OCI-LY7 (cell line): ENCODE measurements around the gene RAPGEF4.

Experiments
- EZH2phosphoT487 ChIP-seq: fragments of 200-600 bp; sonication (generic); IDR thresholded peaks from 2 replicates; pipeline ENCODE4 v1.6.1; 2018; ENCODE audit warnings: low read depth, borderline replicate concordance, mild to moderate bottlenecking, mixed run types, antibody characterized with exemption, low read length, moderate library complexity, mixed read lengths
- TF ChIP-seq, protein P1 (sequence below): fragments of 200-600 bp; sonication (generic); conservative IDR thresholded peaks from 2 replicates; pipeline ENCODE4 v1.5.1; 2014; ENCODE audit warnings: mild to moderate bottlenecking, antibody characterized with exemption, low read length, moderate library complexity, mixed read lengths

GRCh38 chr2:173032032-173032431, 296.4 kb downstream of the RAPGEF4 start:
- TF ChIP-seq, protein P1, sequence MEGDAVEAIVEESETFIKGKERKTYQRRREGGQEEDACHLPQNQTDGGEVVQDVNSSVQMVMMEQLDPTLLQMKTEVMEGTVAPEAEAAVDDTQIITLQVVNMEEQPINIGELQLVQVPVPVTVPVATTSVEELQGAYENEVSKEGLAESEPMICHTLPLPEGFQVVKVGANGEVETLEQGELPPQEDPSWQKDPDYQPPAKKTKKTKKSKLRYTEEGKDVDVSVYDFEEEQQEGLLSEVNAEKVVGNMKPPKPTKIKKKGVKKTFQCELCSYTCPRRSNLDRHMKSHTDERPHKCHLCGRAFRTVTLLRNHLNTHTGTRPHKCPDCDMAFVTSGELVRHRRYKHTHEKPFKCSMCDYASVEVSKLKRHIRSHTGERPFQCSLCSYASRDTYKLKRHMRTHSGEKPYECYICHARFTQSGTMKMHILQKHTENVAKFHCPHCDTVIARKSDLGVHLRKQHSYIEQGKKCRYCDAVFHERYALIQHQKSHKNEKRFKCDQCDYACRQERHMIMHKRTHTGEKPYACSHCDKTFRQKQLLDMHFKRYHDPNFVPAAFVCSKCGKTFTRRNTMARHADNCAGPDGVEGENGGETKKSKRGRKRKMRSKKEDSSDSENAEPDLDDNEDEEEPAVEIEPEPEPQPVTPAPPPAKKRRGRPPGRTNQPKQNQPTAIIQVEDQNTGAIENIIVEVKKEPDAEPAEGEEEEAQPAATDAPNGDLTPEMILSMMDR = no peak
- TF ChIP-seq EZH2phosphoT487 = no peak
